ENCODE measurements around the gene ZNF232. TPM values are rescaled to one million over a fixed set of nuclear protein-coding genes. Genes with fewer than 3 reads are reported as not detected.
A peak's percentile ranks its signal among the peaks of the same experiment; 100 is the strongest.

ZNF232 gene
- total and polyA plus RNA-seq, 4 donors, result 8.7 to 29.5 (median 14.5) TPM

GRCh38 chr17:5115673-5116651, 4.3 kb upstream of the ZNF232 start, which contains the start of gene USP6:
TSS of gene USP6 (plus strand) at chr17:5116032. CDS start at chr17:5130368, 14,336 bp downstream.
- 18% methylated on average over 86 of the region's 87 CpGs for WGBS (ENCODE audit: insufficient coverage)
- peak in 2 of 6 donors; percentile 17 for DNase-seq (ENCODE audit: low read depth in 4 of 6, low spot score in 6 of 6)
- Histone ChIP-seq H3K9me3 (ENCODE audit: control insufficient read depth, insufficient read depth, low read length) (no peaks in the 10 kb centered on the region), H3K4me1 (ENCODE audit: control insufficient read depth, insufficient read depth, low read length) (peaks cover 19% of the 10 kb centered on the region), H3K27me3 (ENCODE audit: control insufficient read depth, insufficient read depth, low read length) (peaks cover 36% of the 10 kb centered on the region), H3K4me3 (ENCODE audit: low read depth, low read length) (peak within 1 kb of the TSS; percentile 70), H3K27ac (ENCODE audit: low read depth, low read length) (peak within 1 kb of the TSS; percentile 40), H3K36me3 (ENCODE audit: control insufficient read depth, insufficient read depth, low read length) (no peaks in the 10 kb centered on the region)

- H3K4me3 ChIP-seq (ENCODE audit: low read depth, low read length), result peak overlapping the region; percentile 90
- peaks cover 12% of the 10 kb centered on the region for H3K27me3 ChIP-seq (ENCODE audit: control insufficient read depth, insufficient read depth, low read length)
- H3K4me1 ChIP-seq (ENCODE audit: control insufficient read depth, insufficient read depth, low read length), result peaks cover 15% of the 10 kb centered on the region
- H3K36me3 ChIP-seq (ENCODE audit: control insufficient read depth, insufficient read depth, low read length), result peaks cover 10% of the 10 kb centered on the region
- WGBS (ENCODE audit: insufficient coverage), result 12% methylated on average over 8 of the region's 8 CpGs
- DNase-seq (ENCODE audit: low read depth in 4 of 6, low spot score in 6 of 6), result no peak
- no peaks in the 10 kb centered on the region for H3K9me3 ChIP-seq (ENCODE audit: control insufficient read depth, insufficient read depth, low read length)
- no peak overlapping the region for H3K27ac ChIP-seq (ENCODE audit: low read depth, low read length)
These were observed 862 bp downstream of the ZNF232 start for GRCh38 chr17:5110816-5111215.

- 69% methylated on average over 6 of the region's 6 CpGs for WGBS (ENCODE audit: insufficient coverage)
- Histone ChIP-seq H3K4me1 (ENCODE audit: control insufficient read depth, insufficient read depth, low read length) (peaks cover 7% of the 10 kb centered on the region), H3K27me3 (ENCODE audit: control insufficient read depth, insufficient read depth, low read length) (no peaks in the 10 kb centered on the region), H3K4me3 (ENCODE audit: low read depth, low read length) (no peak overlapping the region), H3K9me3 (ENCODE audit: control insufficient read depth, insufficient read depth, low read length) (no peaks in the 10 kb centered on the region), H3K27ac (ENCODE audit: low read depth, low read length) (no peak overlapping the region), H3K36me3 (ENCODE audit: control insufficient read depth, insufficient read depth, low read length) (peaks cover 10% of the 10 kb centered on the region)
- DNase-seq (ENCODE audit: low read depth in 4 of 6, low spot score in 6 of 6), result no peak
These were observed 10.8 kb downstream of the ZNF232 start for GRCh38 chr17:5100832-5101231.

- peaks cover 5% of the 10 kb centered on the region for H3K36me3 ChIP-seq (ENCODE audit: control insufficient read depth, insufficient read depth, low read length)
- 93% methylated on average over 5 of the region's 5 CpGs for WGBS (ENCODE audit: insufficient coverage)
These were observed 12.4 kb downstream of the ZNF232 start for GRCh38 chr17:5099271-5099670.

GRCh38 chr17:5097101-5097834, 14.4 kb downstream of the ZNF232 start:
- Histone ChIP-seq H3K9me3 (ENCODE audit: control insufficient read depth, insufficient read depth, low read length) (peaks cover 13% of the 10 kb centered on the region), H3K27me3 (ENCODE audit: control insufficient read depth, insufficient read depth, low read length) (no peaks in the 10 kb centered on the region), H3K36me3 (ENCODE audit: control insufficient read depth, insufficient read depth, low read length) (peaks cover 3% of the 10 kb centered on the region), H3K27ac (ENCODE audit: low read depth, low read length) (peak overlapping the region; percentile 45), H3K4me3 (ENCODE audit: low read depth, low read length) (peak overlapping the region; percentile 63), H3K4me1 (ENCODE audit: control insufficient read depth, insufficient read depth, low read length) (peaks cover 7% of the 10 kb centered on the region)
- peak in 5 of 6 donors; percentile 57 to 95 (median 76) for DNase-seq (ENCODE audit: low read depth in 4 of 6, low spot score in 6 of 6)
- WGBS (ENCODE audit: insufficient coverage), result under 1% methylated on average over 62 of the region's 63 CpGs

More at GRCh38 chr17:5099271-5099670, 12.4 kb downstream of the ZNF232 start:
- Histone ChIP-seq H3K9me3 (ENCODE audit: control insufficient read depth, insufficient read depth, low read length) (peaks cover 3% of the 10 kb centered on the region), H3K4me1 (ENCODE audit: control insufficient read depth, insufficient read depth, low read length) (peaks cover 7% of the 10 kb centered on the region), H3K4me3 (ENCODE audit: low read depth, low read length) (no peak overlapping the region), H3K27ac (ENCODE audit: low read depth, low read length) (no peak overlapping the region), H3K27me3 (ENCODE audit: control insufficient read depth, insufficient read depth, low read length) (no peaks in the 10 kb centered on the region)
- no peak for DNase-seq (ENCODE audit: low read depth in 4 of 6, low spot score in 6 of 6)

- Histone ChIP-seq H3K4me3 (ENCODE audit: low read depth, low read length) (peak overlapping the region; percentile 63), H3K27ac (ENCODE audit: low read depth, low read length) (peak overlapping the region; percentile 45), H3K36me3 (ENCODE audit: control insufficient read depth, insufficient read depth, low read length) (peaks cover 3% of the 10 kb centered on the region), H3K27me3 (ENCODE audit: control insufficient read depth, insufficient read depth, low read length) (no peaks in the 10 kb centered on the region), H3K9me3 (ENCODE audit: control insufficient read depth, insufficient read depth, low read length) (peaks cover 17% of the 10 kb centered on the region), H3K4me1 (ENCODE audit: control insufficient read depth, insufficient read depth, low read length) (peaks cover 7% of the 10 kb centered on the region)
- no peak for DNase-seq (ENCODE audit: low read depth in 4 of 6, low spot score in 6 of 6)
- WGBS (ENCODE audit: insufficient coverage), result 3% methylated on average over 5 of the region's 7 CpGs
These were observed 15.0 kb downstream of the ZNF232 start for GRCh38 chr17:5096731-5097100.

GRCh38 chr17:5092218-5093010, 19.3 kb downstream of the ZNF232 start:
- H3K36me3 ChIP-seq (ENCODE audit: control insufficient read depth, insufficient read depth, low read length), result peaks cover 30% of the 10 kb centered on the region

GRCh38 chr17:5080591-5080990, 31.1 kb downstream of the ZNF232 start:
- H3K36me3 ChIP-seq (ENCODE audit: control insufficient read depth, insufficient read depth, low read length), result peaks cover 13% of the 10 kb centered on the region
- H3K4me1 ChIP-seq (ENCODE audit: control insufficient read depth, insufficient read depth, low read length), result peaks cover 19% of the 10 kb centered on the region
- no peaks in the 10 kb centered on the region for H3K27me3 ChIP-seq (ENCODE audit: control insufficient read depth, insufficient read depth, low read length)
- DNase-seq (ENCODE audit: low read depth in 4 of 6, low spot score in 6 of 6), result no peak
- H3K4me3 ChIP-seq (ENCODE audit: low read depth, low read length), result no peak overlapping the region
- H3K9me3 ChIP-seq (ENCODE audit: control insufficient read depth, insufficient read depth, low read length), result no peaks in the 10 kb centered on the region
- H3K27ac ChIP-seq (ENCODE audit: low read depth, low read length), result no peak overlapping the region
- WGBS (ENCODE audit: insufficient coverage), result 94% methylated on average over 2 of the region's 3 CpGs

More at GRCh38 chr17:5092218-5093010, 19.3 kb downstream of the ZNF232 start:
- WGBS (ENCODE audit: insufficient coverage), result 100% methylated on average over 2 of the region's 6 CpGs
- Histone ChIP-seq H3K27me3 (ENCODE audit: control insufficient read depth, insufficient read depth, low read length) (no peaks in the 10 kb centered on the region), H3K27ac (ENCODE audit: low read depth, low read length) (no peak overlapping the region), H3K9me3 (ENCODE audit: control insufficient read depth, insufficient read depth, low read length) (peaks cover 45% of the 10 kb centered on the region), H3K4me1 (ENCODE audit: control insufficient read depth, insufficient read depth, low read length) (peaks cover 7% of the 10 kb centered on the region), H3K4me3 (ENCODE audit: low read depth, low read length) (no peak overlapping the region)
- DNase-seq (ENCODE audit: low read depth in 4 of 6, low spot score in 6 of 6), result no peak
